ENCODE measurements around the gene PAFAH1B2. TPM values are rescaled to one million over a fixed set of nuclear protein-coding genes. Genes with fewer than 3 reads are reported as not detected.
A peak's percentile ranks its signal among the peaks of the same experiment; 100 is the strongest.

PAFAH1B2 gene
- total RNA-seq, 1 donor from 2014 or later = 78.2 TPM

DNA sequence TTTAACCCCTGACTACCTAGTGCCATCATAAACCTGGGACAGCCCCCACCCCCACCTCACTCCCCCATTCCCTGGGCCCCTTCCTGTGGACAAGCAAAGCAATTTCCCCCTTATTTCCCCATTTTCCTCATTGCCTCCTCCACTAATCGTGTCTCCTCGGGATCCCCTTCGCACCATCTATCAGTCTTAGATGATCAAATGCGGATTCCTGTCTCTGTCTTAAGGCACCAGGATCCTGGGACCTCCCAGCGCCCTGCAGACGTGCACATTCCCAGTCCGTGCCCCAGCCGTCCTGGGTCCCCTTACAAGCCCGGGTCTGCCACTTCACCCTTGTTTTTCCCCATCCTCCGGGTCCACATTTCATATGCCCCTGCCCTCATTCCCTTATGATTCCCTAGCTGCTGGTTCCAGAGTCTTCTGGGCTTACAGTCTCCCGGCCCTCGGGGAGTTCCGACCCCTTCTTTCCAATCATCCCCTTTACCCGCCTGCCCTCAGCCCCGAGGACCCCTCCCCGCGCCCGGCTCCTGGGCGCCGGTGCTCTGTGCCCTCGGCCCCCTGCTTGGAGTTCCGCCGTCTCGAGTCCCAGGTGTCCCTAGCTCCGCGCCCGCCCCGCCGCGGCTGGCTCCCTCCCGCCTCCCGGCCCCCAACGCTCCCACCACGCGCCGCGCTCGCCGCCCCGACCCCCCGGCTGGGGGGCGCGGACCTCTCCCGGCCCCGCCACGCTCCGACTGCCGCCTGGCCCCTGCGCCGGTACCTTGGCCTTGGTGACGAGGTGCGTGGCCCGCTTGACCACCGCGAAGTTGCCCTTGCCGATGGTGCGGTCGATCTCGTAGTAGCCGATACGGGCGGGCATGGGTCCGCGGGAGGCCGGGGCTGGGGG is 46.5 kb upstream of the PAFAH1B2 start:
- TF ChIP-seq, protein P1, sequence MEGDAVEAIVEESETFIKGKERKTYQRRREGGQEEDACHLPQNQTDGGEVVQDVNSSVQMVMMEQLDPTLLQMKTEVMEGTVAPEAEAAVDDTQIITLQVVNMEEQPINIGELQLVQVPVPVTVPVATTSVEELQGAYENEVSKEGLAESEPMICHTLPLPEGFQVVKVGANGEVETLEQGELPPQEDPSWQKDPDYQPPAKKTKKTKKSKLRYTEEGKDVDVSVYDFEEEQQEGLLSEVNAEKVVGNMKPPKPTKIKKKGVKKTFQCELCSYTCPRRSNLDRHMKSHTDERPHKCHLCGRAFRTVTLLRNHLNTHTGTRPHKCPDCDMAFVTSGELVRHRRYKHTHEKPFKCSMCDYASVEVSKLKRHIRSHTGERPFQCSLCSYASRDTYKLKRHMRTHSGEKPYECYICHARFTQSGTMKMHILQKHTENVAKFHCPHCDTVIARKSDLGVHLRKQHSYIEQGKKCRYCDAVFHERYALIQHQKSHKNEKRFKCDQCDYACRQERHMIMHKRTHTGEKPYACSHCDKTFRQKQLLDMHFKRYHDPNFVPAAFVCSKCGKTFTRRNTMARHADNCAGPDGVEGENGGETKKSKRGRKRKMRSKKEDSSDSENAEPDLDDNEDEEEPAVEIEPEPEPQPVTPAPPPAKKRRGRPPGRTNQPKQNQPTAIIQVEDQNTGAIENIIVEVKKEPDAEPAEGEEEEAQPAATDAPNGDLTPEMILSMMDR (IDR thresholded peaks at IDR 0.05) = no peak
- Histone ChIP-seq H3K27me3 (ENCODE audit: low read depth) (no peaks in the 10 kb centered on the region), H3K36me3 (no peaks in the 10 kb centered on the region), H3K4me3 (peak overlapping the region; percentile 77), H3K27ac (peak overlapping the region; percentile 93), H3K9me3 (no peaks in the 10 kb centered on the region), H3K4me1 (peaks cover 52% of the 10 kb centered on the region)
- ATAC-seq = peak; percentile 21 to 29
- intact Hi-C loops (cut with DNase I) = no loop called here
- DNase-seq = peak; percentile 69

DNA sequence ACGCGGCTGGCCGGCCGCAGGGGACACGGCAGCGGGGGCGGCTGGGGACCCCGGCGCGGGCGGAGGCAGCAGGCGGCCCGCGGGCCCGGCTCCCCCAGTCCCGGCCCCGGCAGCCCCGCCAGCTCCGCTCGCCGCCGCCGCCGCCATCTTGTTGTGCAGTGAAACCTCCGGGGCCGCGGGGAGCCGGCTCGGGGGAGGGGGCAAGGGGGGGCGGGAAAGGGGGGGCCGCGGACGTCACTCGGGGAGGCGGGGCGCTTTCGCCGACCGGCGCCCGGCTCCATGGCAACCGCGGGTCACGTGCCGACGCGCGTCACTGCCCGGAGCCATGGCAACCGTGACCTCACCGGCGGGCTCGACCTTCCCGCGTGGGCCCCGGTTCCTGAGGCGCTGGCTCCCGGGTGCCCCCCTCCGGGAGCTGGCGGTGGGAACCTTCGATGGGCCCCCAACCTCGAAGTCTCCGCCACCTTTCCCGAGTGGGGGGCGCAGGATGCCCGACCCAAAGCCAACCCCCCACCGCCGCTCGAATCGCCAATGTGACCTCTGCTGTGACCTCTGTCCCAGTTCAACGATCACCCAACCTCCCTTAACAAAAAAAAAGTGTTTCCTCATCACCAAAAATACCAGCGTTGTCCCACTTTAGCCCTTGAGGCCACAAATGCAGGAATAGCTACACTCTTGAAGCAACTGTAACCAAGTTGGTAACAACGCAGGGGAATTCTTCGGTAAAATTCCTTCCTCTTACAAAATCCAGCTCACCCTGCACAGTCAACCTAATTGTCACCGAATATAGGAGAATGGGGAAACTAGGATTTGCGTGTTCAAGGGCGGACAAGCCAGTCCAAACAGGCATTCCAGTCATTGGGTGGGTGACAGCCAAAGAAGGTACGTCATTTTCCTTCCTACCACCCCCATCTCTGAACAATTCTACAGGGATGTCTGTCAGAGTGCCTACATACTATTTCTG is 45.5 kb upstream of the PAFAH1B2 start, which contains the start of gene SIK3:
Gene SIK3, minus strand, starts transcription at position 160 of the 964 bp plus-strand sequence. Its CDS starts 13 bp downstream, at position 147.
- peak; percentile 95 to 96 for ATAC-seq
- Histone ChIP-seq H3K4me3 (peak within 1 kb of the TSS; percentile 77), H3K27ac (peak within 1 kb of the TSS; percentile 93), H3K36me3 (no peaks in the 10 kb centered on the region), H3K9me3 (no peaks in the 10 kb centered on the region), H3K4me1 (peaks cover 48% of the 10 kb centered on the region), H3K27me3 (ENCODE audit: low read depth) (no peaks in the 10 kb centered on the region)
- intact Hi-C loops (cut with DNase I) = no loop called here
- TF ChIP-seq, protein P1 (IDR thresholded peaks at IDR 0.05) = no peak
- peak; percentile 96 for DNase-seq

DNA sequence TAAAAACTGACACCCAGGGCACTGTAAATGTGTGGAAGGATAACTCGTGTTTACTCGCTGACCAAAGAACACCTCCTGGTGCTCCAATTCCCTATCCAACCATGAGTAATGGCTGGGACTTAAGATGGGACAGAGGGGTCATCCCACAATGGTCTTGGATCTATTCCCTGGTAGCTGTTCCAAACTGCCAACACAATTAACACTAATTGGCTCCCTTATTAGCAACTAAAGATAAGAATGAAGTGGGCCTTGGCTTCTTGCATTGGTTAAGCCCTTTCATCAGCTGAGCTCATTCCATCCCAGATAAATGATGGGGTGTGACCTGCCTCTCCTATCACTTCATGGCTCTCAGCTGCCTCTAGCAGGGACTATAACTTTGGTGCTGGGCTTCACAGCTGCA is 44.4 kb upstream of the PAFAH1B2 start:
- Histone ChIP-seq H3K36me3 (no peaks in the 10 kb centered on the region), H3K4me1 (peaks cover 41% of the 10 kb centered on the region), H3K27me3 (ENCODE audit: low read depth) (no peaks in the 10 kb centered on the region), H3K4me3 (no peak overlapping the region), H3K27ac (peak overlapping the region; percentile 93), H3K9me3 (no peaks in the 10 kb centered on the region)
- intact Hi-C loops (cut with DNase I) = no loop called here
- TF ChIP-seq, protein P1 (IDR thresholded peaks at IDR 0.05) = no peak
- DNase-seq = no peak
- no peak for ATAC-seq

DNA sequence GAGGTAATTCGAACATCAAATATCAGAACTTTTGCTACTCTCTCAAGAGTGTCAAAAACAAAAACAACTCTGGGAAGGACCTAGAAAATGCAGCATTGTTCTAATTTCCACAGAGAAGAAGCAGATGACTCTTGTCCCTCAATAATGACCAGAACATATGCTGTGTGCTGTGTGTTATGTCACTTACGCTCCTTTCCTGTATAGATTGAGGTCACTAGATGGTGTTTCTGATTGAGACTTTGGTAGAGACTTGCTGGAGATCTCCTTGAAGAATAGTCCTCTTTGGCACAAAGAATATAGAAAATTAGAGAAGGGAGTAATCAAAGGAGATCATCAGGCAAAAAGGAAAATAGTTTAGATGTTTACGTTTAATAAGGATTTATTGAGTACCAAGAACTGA is 43.5 kb upstream of the PAFAH1B2 start:
- H3K36me3 ChIP-seq = no peaks in the 10 kb centered on the region
- TF ChIP-seq, protein P1 (IDR thresholded peaks at IDR 0.05) = no peak
- H3K27me3 ChIP-seq (ENCODE audit: low read depth) = no peaks in the 10 kb centered on the region
- ATAC-seq = no peak
- no peaks in the 10 kb centered on the region for H3K9me3 ChIP-seq
- H3K27ac ChIP-seq = no peak overlapping the region
- no peak overlapping the region for H3K4me3 ChIP-seq
- peaks cover 32% of the 10 kb centered on the region for H3K4me1 ChIP-seq
- intact Hi-C loops (cut with DNase I) = no loop called here
- DNase-seq = no peak
